GM20431 (cell line): ENCODE results near the gene ERICH4.
"Not testable (repeated sequence)": the region's sequence is repeated elsewhere in the genome, so short reads cannot be mapped to it uniquely, and the experiment has no call there.

ENCODE experiments used
- in situ Hi-C: fragments of 300-500 bp; cut with MseI, MboI; formaldehyde crosslinking; loops from one replicate; pipeline ENCODE4 v1.15.0; 2020; ENCODE audit warnings: low sequenced_read_pairs; ENCODE audit not compliant: unreplicated experiment

Gene ERICH4, protein sequence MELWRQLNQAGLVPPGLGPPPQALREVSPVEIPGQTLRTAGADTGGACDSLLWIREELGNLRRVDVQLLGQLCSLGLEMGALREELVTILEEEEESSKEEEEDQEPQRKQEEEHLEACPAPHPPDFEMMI

GRCh38 chr19:41442473-41443355 is at the start of gene ERICH4:
ERICH4 (plus strand) TSS chr19:41443156; CDS start chr19:41443170, 14 bp downstream.
- in situ Hi-C loops: loop anchor here (10.0 kb wide), 1 partner anchor 132 kb away; the partner anchor contains the start of gene CEACAM21

DNA sequence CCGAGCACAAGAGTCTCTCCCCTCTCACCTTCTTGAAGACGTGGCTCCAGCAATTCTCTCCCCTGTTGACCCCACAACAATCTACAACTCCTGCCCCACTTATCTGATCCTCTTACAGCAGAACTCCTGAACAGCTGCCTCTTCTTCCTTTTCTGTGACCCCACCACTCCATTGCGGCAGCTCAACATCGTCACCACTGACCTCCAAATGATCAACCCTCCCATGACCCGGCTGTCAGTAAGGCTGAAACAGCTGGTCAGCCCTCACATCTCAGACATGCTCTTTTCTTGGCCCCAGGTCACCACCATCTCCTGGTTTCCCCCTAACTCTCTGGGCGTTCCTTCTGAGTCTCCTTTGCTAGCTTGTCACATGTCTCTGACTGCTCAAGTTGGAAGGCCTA is 47.6 kb upstream of the ERICH4 start:
- in situ Hi-C loops: no loop called here

- in situ Hi-C loops: no loop called here
Measured at GRCh38 chr19:41397086-41398049, 45.6 kb upstream of the ERICH4 start, which contains the start of the genes BCKDHA and EXOSC5. BCKDHA (plus strand) TSS chr19:41397818; CDS start chr19:41397828, 10 bp downstream. EXOSC5 (minus strand) TSS chr19:41397359; CDS start chr19:41397328, 31 bp downstream.

DNA sequence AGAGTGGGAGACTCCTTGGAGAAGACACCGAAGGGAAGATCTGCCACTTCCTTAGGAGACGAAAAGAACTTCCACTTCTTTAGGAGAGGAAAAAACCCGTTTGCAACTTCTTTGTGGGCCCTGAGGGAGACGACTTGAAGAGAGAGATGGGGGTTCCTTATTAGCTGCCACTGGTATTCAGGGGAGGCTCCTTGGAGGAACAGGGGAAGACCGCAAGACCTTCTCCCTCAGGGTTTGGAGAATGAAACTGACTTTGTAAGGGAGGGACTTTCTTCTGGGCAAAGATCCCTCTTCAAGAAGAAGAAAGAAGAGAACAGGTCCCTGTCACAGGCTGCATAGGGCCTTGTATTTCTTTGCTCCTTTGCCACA is 44.9 kb upstream of the ERICH4 start:
- in situ Hi-C loops: no loop called here

DNA sequence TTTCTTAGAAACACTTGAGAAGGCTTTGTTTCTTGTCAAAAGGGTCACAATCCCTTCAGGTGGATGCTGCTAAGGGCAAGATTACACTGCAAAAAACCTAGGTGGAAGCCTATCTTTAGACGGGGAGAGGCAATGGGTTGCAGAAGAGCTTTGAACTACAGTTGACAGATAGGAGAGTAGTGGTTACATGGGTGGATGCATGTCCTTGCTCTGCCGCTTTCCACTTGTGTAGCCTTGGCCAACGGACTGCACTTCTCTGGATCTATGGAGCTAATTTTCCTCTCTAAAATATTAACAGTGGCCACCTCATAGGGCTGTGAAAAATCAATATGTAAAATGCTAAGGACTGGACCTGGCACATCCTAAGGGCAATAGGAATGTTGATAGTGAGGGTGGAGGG is 44.4 kb upstream of the ERICH4 start:
- in situ Hi-C loops: no loop called here

- in situ Hi-C loops: no loop called here
Measured at GRCh38 chr19:41399091-41399490, 43.9 kb upstream of the ERICH4 start.

GRCh38 chr19:41399525-41399924 is 43.4 kb upstream of the ERICH4 start:
- in situ Hi-C loops: no loop called here

GRCh38 chr19:41401483-41401882 is 41.5 kb upstream of the ERICH4 start:
- in situ Hi-C loops: no loop called here

- in situ Hi-C loops: no loop called here
Measured at GRCh38 chr19:41402010-41402409, 40.9 kb upstream of the ERICH4 start.

GRCh38 chr19:41403181-41403970 is 39.6 kb upstream of the ERICH4 start:
- in situ Hi-C loops: no loop called here

- in situ Hi-C loops: no loop called here
Measured at GRCh38 chr19:41405776-41406175, 37.2 kb upstream of the ERICH4 start.

- in situ Hi-C loops: no loop called here
Measured at GRCh38 chr19:41407271-41407670, 35.7 kb upstream of the ERICH4 start.

GRCh38 chr19:41408256-41408655 is 34.7 kb upstream of the ERICH4 start:
- in situ Hi-C loops: no loop called here

GRCh38 chr19:41408846-41409245 is 34.1 kb upstream of the ERICH4 start:
- in situ Hi-C loops: not testable (repeated sequence)

GRCh38 chr19:41409288-41409687 is 33.7 kb upstream of the ERICH4 start:
- in situ Hi-C loops: no loop called here

- in situ Hi-C loops: no loop called here
Measured at GRCh38 chr19:41410336-41411054, 32.5 kb upstream of the ERICH4 start.

DNA sequence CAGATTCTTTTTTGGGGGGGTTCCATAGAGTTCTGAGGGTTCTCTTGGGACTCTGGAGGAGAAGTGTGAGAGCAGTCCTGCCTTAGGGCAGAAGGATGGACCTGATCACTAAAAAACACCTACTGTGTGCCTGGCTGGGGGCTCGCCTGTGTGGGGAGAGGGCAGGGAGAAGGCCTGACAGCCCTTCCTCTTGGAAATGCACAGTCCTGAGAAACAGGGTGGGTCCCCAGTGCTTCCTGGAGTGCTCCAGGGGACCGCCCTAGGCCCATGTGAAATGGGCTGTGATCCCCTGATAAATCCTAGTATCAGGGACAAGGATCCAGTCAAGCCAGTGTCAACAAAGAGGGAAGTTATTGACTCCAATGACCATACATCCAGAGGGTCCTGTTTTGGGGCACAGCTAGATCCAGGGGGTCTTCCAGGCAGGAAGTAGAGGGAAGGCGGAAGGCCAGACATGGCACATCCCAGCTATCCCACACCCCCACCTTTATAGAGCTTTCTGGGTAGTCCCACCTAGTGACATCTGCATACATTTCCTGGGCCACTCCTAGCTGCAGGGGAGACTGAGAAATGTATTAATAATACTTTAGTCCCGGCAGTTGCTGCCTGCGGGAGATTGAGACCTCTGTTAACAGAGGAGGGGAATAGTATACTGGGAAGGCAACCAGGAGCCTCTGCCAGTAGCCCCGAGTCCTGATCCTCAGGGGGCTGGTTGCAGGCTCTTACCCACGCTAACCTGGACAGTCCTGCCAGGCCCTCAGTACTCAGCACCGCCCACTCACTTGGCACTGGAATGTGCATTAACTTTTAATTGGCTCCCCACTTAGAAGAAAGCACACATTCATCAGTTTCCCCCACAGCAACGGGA is 31.6 kb upstream of the ERICH4 start:
- in situ Hi-C loops: no loop called here

DNA sequence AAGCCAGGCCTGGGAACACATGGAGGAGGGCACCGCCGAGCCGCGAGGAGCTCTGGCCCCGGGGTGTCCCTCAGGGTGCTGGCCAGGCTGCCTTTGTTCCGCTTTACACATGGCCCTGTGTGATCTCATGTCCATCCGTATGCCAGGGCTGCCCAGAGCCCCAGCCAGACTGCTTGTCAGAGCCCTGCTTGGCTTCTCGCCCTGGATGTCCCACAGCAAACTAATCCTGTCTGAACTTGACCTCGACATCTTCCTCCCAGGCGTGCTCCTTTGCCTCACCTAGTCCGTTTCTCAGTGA is 31.0 kb upstream of the ERICH4 start:
- in situ Hi-C loops: no loop called here
